SKM-1 (cell line): ENCODE results near the gene SLCO1B3.
"Not testable (repeated sequence)": the region's sequence is repeated elsewhere in the genome, so short reads cannot be mapped to it uniquely, and the experiment has no call there.

ENCODE experiments used
- DNase-seq: peaks from one replicate; lab custom pipeline; 2025; ENCODE audit not compliant: unreplicated experiment; lab: John Stamatoyannopoulos, UW

Gene SLCO1B3, protein sequence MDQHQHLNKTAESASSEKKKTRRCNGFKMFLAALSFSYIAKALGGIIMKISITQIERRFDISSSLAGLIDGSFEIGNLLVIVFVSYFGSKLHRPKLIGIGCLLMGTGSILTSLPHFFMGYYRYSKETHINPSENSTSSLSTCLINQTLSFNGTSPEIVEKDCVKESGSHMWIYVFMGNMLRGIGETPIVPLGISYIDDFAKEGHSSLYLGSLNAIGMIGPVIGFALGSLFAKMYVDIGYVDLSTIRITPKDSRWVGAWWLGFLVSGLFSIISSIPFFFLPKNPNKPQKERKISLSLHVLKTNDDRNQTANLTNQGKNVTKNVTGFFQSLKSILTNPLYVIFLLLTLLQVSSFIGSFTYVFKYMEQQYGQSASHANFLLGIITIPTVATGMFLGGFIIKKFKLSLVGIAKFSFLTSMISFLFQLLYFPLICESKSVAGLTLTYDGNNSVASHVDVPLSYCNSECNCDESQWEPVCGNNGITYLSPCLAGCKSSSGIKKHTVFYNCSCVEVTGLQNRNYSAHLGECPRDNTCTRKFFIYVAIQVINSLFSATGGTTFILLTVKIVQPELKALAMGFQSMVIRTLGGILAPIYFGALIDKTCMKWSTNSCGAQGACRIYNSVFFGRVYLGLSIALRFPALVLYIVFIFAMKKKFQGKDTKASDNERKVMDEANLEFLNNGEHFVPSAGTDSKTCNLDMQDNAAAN

DNA sequence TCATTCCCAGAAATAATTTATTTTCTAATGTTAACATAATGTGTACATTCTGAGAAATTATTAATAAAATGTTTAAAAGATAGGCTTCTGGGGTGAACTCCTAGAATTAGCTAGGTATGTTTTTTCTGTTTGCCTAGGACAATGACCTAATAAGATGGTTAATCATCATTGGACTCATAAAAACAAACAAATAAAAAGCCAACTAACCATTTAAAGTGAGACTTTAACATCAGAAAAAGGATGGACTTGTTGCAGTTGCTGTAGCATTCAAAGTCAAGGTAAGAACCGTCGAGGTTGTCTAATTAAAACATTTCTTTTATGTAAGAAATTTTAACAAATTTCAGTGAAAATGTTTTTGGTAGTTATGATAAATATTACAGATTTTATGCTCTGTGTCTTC, at the start of gene SLCO1B3:
Gene SLCO1B3 (plus strand): TSS at position 219 of the 400 bp plus-strand sequence. CDS start 5,034 bp downstream, outside the sequence.
- DNase-seq: no peak

DNA sequence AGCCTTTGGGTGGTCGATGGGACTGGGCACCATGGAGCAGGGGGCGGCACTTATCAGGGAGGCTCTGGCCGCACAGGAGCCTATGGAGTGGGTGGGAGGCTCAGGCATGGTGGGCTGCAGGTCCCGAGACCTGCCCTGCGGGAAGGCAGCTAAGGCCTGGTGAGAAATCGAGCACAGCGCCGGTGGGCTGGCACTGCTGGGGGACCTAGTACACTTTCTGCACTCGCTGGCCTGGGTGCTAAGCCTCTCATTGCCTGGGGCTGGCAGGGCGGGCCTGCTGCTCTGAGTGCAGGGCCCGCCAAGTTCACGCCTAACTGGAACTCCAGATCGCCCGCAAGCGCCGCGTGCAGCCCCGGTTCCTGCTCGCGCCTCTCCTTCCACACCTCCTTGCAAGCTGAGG, 33.1 kb upstream of the SLCO1B3 start:
- no peak for DNase-seq

DNA sequence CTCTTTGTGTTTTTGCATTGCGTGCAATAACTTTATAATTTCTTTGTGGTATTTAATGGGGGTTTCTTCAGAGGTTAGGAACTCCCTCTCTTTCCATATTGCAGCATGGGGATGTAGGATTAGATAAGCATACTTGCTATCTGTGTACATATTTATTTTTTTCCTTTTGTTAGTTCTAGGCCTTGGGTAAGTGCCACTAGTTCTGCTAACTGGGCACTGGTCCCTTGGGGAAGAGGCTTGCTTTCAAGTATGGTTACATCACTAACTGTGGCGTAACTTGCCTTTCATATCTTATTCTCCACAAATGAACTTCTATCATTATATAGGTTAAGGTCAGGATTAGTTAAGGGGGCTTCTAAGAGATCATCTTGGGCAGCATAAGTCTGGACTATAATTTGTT, 31.5 kb upstream of the SLCO1B3 start:
- no peak for DNase-seq

DNA sequence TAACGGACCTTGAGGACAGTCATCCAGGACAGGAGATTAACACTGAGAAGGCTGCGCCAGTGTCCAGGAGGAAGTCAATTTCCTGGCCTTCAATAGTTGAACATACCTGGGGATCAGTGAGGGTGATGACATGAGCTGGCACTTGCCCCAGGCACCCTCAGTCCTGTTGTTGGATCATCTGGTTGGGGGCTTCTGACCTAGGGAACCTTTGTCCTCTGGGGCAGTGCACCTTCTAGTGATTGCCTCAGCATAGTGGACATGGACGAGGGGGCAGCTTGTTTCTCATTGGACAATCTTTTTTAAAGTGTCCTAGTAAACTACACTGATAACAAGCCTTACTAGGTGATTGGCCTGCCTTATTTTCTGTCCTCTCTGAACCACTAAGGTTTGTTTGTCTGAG, 30.5 kb upstream of the SLCO1B3 start:
- DNase-seq: not testable (repeated sequence)

DNA sequence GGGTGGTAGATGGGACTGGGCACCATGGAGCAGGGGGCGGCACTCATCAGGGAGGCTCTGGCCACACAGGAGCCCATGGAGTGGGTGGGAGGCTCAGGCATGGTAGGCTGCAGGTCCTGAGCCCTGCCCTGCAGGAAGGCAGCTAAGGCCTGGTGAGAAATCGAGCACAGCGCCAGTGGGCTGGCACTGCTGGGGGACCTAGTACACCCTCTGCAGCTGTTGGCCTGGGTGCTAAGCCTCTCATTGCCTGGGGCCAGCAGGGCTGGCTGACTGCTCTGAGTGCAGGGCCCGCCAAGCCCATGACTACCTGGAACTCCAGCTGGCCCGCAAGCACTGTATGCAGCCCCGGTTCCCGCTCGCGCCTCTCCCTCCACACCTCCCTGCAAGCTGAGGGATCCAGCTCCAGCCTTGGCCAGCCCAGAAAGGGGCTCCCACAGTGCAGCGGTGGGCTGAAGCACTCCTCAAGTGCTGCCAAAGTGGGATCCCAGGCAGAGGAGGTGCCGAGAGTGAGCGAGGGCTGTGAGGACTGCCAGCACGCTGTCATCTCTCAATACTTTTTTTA, 26.6 kb upstream of the SLCO1B3 start:
- DNase-seq: not testable (repeated sequence)

DNA sequence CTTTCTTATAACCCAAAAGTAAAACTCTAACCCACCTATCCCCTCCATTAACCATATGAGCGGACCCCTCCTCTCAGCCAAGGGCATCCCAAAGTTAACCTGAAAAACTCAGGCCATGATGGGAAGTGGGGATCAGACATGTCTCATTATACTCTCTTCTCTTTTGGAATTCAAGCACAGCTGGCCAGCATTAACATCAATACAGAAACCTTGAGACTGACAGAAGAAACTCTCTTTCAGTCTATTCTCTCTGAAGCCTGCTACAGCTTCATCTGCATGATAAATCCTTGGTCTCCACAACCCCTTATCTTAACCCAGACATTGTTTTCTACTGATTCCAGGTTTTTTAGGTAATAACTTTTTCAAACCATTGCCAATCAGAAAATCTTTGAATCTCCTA, 17.5 kb upstream of the SLCO1B3 start:
- no peak for DNase-seq

DNA sequence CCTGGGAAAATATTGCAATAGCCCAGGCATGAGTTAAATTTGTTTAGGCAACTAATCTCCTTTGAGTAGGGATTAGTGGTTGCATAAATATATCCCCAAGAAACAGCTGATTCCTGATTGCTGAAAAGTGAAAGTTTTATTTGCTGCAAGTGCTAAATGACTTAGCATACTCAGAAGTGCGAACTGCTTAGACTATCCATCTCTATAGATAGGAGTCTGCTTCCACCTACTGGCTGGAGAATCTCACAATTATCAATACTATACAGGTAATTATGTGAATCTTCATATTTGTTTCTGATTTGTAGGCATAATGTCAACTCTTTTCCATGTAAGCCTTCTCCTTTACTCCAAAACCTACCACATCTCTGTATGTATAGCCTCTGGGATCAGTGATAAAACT, 12.0 kb upstream of the SLCO1B3 start:
- DNase-seq: no peak

DNA sequence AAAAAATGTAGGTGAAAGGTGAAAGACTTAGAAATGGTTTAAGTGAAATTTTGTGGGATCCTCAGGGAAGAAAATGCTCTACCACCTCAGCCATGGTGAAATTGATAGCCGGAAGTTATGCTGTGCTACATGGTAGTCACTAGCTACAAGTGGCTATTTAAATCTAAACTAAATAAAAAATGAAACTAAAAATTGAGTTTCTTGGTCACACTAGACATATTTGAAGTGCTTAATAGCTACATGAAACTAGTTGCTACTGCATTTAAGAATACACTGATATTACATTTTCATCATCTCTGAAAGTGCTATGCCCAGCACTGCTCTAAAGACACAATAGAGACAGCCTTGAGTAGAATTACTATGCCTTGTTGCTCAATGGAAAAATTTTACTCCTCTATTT, 10.3 kb upstream of the SLCO1B3 start:
- no peak for DNase-seq

DNA sequence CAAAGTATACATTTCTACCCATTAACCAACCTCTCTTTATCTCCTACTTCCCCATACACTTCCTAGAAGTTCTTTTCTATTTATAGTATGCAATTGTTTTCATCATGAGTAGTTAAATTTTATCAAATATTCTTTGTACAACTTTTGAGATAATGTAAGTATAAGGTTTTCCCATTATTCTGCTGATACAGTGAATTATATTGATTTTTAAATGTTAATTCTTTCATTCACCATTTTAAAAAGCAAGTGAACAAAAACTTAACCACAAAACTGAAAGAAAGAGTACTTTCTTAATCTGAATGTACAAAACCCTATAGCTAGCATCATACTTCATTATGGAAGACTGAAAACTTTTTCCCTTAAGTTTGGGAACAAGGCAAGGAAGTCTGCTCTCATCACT, 9.5 kb upstream of the SLCO1B3 start:
- no peak for DNase-seq

DNA sequence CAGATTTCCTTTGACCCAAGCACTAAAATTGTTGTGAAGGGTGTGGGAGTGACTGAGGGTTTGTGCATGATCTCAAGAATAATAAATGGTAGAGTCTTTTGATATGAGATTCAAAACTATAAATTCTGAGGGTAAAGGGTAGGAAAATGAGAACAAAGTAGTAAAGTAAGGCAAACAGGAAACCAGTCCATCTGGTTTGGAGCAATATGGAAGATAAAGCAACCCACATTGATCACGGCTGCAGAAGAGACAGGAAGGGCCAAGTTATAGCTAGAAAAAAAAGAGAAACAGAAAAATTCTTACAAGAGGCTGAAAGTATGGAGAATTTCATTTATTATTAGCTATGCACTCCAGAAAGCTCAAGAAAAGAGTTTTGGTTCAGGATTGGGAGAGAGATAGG, 4.6 kb upstream of the SLCO1B3 start:
- no peak for DNase-seq

DNA sequence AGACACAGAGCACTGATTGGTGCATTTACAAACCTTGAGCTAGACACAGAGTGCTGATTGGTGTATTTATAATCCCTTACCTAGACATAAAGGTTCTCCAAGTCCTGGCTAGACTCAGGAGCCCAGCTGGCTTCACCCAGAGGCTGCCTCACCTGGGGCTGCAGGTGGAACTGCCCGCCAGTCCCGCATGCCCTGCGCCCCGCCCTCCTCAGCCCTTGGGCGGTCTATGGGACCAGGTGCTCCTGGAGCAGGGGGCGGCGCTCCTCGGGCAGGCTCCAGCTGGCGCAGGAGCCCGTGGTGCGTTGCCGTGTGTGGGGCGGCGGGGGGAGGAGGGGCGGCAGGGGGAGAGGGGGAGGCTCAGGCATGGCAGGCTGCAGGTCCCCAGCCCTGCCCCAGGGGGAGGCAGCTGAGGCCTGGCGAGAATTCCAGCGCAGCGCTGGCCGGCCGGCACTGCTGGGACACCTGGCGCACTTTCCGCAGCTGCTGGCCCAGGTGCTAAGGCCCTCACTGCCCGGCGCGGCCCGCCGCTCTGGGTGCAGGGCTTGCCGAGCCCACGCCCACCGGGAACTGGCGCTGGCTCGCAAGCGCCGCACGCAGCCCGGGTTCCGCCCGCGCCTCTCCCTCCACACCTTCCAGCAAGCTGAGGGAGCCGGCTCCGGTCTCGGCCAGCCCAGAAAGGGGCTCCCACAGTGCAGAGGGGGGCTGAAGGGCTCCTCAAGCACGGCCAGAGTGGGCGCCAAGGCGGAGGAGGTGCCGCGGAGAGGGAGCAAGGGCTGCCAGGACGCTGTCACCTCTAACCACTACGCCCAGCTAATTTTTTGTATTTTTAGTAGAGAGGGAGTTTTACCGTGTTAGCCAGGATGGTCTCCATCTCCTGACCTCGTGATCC, 3.1 kb upstream of the SLCO1B3 start:
- DNase-seq: no peak

DNA sequence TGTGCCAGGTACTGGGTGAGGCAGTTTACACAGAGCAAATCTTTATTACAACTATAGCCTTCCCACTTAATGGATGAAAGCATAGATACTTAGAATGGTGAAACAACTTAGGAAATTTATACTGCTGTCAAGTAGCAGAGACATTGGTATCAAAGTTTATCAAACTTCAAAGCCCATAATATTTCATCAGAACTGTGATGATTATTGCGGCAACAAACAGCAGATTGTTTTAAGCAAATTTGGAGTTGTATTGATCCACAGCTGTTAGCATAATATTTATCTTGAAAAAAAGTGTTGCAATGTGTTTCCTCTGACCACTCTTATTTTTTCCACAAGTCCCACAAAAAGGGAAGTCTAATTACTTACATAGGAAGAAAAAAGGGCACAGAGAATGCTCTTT, 2.0 kb upstream of the SLCO1B3 start:
- no peak for DNase-seq

DNA sequence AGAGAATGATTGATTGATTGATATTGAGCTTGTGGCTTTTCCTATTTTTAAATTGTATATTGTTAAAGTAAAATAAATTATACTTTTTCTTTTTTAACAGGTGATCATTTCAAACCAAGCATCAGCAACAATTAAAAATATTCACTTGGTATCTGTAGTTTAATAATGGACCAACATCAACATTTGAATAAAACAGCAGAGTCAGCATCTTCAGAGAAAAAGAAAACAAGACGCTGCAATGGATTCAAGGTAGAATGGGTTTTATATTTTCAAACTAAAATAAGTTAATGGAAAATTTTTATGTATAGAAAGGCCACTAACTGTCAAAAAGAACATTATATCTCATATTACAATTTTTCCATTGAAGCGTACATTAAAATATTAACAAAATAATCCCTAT, 5.1 kb downstream of the SLCO1B3 start:
- no peak for DNase-seq

DNA sequence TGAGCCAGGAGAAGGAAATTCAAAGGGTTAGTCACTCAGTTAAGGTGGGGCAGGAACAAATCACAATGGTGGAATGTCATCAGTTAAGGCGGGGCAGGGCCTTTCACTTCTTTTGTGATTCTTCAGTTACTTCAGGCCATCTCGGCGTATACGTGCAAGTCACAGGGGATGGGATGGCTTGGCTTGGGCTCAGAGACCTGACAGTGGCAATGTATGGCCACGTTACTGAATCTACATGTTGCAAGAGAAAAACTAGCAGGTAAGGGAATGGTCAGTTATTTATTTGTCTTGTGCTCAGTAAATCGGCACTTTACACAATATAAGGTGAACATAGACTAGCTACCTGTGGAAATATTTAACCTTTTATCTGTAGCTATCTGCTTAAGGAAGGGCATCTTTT, 11.9 kb downstream of the SLCO1B3 start:
- DNase-seq: no peak

DNA sequence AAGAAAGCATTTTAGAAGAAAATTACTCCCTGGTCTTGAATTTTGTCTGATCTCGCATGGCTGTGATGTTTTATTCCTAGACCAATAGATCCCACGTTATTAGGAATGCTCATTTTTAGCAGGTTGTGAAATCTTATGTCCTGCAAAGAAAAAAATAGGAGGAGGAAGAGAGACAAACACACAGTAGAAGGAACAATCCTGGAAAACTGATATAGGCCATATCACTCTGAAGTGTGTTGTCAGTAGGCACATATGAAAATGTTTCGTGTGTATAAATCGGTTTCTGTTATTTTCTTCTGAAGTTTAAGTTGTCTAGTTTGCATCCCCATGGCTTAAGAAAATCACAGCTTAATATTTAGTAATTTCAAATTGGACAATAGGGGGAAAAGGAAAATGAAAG, 12.4 kb downstream of the SLCO1B3 start:
- DNase-seq: no peak

DNA sequence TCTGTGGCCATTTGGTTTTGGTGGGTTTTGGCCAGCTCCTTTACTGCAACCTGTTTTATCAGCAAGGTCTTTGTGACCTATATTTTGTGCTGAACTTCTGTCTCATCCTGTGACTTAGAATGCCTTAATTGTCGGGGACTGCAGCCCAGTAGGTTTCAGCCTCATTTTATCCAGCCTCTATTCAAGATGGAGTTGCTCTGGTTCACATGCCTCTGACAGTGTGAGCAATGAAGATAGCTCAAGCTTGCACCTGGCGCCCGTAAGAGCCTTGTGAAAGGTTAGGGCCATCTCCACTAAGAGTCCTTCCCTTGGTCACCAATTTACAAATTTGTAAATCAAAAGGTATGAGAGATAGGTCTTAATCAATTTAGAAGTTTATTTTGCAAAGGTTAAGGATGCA, 19.4 kb downstream of the SLCO1B3 start:
- DNase-seq: no peak

DNA sequence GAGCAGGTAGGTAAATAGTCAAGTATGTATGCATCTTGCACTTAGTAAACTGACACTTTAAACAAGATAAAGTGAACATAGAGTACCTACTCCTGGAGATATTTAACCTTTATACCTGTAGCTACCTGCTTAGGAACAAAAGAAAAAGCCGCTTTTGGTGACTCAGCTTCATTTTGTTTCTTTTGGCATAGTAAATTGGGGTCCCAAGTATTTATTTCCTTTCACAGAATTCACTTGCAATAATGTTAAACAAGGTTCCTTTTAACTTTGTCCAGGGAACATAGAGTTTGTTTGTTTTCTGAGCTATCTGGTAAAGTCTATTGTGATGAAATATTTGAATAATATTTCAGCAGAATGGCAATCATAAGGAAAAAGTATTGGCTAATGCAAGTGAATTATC, 20.0 kb downstream of the SLCO1B3 start:
- DNase-seq: no peak

DNA sequence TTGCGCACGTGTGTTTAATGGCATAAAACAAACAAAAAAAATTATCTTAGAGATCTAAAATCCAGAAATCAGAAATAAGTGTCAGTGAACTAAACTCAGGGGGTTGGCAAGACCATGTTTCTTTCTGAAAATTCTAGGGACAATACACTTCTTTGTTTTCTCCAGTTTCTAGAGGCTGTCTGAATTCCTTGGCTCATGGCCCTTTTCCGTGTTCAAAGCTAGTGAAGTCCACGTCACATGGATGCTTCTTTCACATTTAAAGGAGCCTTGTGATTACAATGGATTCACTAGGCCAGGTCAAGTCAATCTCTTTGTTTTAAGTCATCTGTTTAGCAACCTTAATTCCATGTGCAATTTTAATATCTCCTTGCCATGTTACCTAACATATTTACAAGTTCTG, 22.4 kb downstream of the SLCO1B3 start:
- no peak for DNase-seq

DNA sequence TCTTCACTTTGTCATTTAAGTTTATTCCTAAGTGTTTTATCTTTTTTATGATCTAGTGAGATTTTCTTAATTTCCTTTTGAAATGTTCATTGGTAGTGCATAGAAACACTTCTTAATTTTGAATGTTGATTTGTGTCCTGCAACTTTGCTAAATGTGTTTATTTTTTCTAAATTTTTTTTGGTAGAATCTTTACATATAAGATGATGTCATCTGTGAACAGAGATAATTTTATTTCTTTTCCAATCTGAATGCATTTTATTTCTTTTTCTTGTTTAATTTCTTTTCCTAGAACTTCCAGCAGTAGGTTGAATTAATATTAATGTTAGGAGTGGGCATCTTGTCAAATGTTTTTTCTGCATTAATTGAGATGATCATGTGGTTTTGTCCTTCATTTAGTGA, 42.1 kb downstream of the SLCO1B3 start:
- DNase-seq: no peak

DNA sequence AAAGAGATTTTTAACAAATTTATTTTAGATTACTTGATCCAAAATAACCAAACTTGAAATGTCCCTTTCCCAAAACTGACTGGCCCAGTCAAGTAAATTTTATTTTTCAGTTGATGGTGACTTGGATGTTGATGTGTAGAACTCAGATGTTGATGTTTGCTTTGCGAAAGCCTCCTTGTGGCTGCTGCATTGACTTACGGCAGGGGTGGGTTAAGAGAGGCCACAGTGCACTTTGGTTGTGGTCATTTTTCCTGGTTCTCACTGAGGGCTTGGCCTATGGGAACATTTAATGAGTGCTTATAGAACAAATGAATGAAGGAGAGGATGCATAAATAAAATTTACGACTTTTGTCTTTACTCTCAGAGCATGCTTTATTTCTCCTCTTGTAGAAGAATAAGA, 52.6 kb downstream of the SLCO1B3 start:
- DNase-seq: no peak

DNA sequence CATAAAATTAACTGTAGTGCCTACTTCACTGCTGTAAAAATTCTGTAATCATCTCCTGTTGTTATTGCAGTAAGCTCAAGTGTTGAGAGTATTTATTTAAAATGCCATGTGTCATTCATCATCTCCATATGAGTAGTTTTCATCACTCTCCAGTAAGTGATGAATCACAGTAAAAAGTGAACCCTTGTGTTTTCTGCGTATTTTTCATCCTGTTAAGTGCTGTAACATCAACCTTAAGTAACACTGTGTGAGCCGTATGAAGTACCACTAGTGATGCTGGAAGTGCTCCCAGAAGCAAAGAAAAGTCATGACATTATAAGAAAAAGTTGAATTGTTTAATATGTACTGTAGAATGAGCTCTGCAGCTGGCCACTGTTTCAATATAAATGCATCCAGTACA, 55.4 kb downstream of the SLCO1B3 start:
- DNase-seq: no peak
